Lower leg skin (tissue), 4 donors: ENCODE data around the gene THEM5. TPM values are rescaled to one million over a fixed set of nuclear protein-coding genes. Genes with fewer than 3 reads are reported as not detected.

Experiments
- DNase-seq, 2 donors: peaks; one replicate each; pipeline ENCODE4 v3.0.0-alpha.2; 2019; ENCODE audit warnings: low spot score in 2 of 2
- H3K4me3 ChIP-seq: fragments of 200-600 bp; sonication (generic); 2 replicates; pipeline ENCODE4 v1.5.1; 2017; ENCODE audit warnings: mild to moderate bottlenecking, low read depth; ENCODE audit not compliant: poor library complexity, severe bottlenecking
- POLR2A ChIP-seq, 2 donors: fragments of 450-650 bp; IDR thresholded peaks; one replicate each; pipeline ENCODE4 v1.6.1; 2016 to 2017; ENCODE audit warnings: antibody characterized with exemption in 2 of 2, mild to moderate bottlenecking in 1 of 2, moderate library complexity in 1 of 2
- WGBS, 2 donors: methylation state at CpG; one replicate each; pipeline ENCODE4 v1.1.5; 2018; 5-methylcytosine and 5-hydroxymethylcytosine counted together
- intact Hi-C: fragments of 100-400 bp; cut with DNase I; formaldehyde crosslinking; loops from one replicate; pipeline ENCODE4 v1.15.0; 2023; ENCODE audit warnings: low total_unique reads
- total RNA-seq, 4 donors: library from RNA; depleted of rRNA; stranded (reverse); fragments of >200 nt; gene quantifications; one replicate each; pipeline ENCODE4 v1.1.0, GENCODE V29; 2016
- TF ChIP-seq, protein P1 (sequence below), 3 donors: fragments of 450-650 bp; IDR thresholded peaks; one replicate each; pipeline ENCODE4 v1.5.1; 2016; ENCODE audit warnings: antibody characterized with exemption in 3 of 3, mild to moderate bottlenecking in 3 of 3, moderate library complexity in 2 of 3

Gene THEM5
- total RNA-seq, 4 donors from 2014 or later = 74.4 to 115 (median 88.3) TPM

DNA sequence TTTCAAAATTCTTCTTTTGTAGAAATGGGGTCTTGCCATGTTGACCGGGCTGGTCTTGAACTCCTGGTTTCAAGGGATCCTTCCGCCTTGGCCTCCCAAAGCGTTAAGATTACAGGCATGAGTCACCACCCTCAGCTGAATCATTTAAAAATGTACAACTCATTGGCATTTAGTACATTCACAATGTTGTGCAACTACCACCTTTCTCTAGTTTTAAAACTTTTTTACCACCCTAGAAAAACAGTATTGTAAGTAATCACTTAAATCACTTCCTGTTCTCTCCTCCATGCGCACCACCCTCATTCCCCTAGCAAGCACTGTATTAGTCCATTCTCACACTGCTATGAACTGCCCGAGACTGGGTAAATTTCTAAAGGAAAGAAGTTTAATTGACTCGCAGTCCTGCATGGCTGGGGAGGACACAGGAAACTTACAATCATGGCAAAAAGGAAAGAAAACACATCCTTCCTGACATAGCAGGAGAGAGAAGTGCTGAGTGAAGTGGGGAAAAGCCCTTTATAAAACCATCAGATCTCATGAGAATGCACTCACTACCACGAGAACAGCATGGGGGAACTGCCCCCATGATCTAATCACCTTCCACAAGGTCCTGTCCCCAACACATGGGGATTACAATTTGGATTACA lies 14.4 kb upstream of the THEM5 start:
- no peak for DNase-seq

DNA sequence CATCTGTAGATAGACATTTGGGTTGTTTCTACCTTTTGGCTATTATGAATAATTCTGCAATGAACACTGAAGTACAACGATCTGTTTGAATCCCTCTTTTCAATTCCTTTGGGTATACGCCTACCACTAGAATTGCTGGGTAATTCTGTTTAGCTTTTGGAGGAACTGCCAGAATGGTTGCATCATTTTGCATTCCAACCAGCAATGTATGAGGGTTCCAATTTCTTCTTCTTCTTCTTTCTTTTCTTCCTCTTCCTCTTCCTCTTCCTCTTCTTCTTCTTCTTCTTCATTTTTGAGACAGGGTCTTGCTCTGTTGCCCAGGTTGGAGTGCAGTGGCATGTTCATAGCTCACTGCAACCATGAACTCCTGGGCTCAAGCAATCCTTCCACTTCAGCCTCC lies 13.8 kb upstream of the THEM5 start:
- WGBS, 2 donors = 43 to 57% methylated on average over 2 of the region's 2 CpGs
- no peak for DNase-seq
- H3K4me3 ChIP-seq = no peak overlapping the region
- intact Hi-C loops = no loop called here
- no peak for TF ChIP-seq POLR2A (IDR thresholded peaks at IDR 0.05)
- TF ChIP-seq, protein P1, sequence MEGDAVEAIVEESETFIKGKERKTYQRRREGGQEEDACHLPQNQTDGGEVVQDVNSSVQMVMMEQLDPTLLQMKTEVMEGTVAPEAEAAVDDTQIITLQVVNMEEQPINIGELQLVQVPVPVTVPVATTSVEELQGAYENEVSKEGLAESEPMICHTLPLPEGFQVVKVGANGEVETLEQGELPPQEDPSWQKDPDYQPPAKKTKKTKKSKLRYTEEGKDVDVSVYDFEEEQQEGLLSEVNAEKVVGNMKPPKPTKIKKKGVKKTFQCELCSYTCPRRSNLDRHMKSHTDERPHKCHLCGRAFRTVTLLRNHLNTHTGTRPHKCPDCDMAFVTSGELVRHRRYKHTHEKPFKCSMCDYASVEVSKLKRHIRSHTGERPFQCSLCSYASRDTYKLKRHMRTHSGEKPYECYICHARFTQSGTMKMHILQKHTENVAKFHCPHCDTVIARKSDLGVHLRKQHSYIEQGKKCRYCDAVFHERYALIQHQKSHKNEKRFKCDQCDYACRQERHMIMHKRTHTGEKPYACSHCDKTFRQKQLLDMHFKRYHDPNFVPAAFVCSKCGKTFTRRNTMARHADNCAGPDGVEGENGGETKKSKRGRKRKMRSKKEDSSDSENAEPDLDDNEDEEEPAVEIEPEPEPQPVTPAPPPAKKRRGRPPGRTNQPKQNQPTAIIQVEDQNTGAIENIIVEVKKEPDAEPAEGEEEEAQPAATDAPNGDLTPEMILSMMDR (IDR thresholded peaks at IDR 0.05) = no peak

More for the DNA sequence above, 14.4 kb upstream of the THEM5 start:
- 63 to 64% methylated on average over 7 of the region's 7 CpGs for WGBS, 2 donors
- H3K4me3 ChIP-seq = no peak overlapping the region
- intact Hi-C loops = no loop called here
- TF ChIP-seq, protein P1 (IDR thresholded peaks at IDR 0.05) = no peak
- no peak for TF ChIP-seq POLR2A (IDR thresholded peaks at IDR 0.05)

DNA sequence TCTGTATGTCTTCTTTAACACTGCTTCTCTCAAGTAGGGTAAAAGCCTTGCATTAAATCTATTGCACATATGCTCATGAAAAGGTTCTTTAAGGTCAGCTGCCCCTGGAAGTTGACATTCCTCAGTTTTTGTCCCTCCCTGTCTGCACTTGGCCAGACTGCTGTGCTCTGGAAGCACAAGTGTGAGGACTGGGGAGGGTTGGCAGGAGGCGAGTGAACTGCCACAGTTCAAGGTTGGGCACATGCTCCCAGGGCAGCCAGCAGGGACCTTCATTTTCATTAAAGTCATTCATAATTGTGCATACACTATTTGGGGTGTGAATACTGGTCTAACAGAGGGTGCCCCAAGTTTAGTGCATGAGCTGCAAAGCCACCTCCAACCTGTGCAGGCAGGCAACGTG lies 10.9 kb upstream of the THEM5 start:
- DNase-seq = no peak
- intact Hi-C loops = no loop called here
- TF ChIP-seq, protein P1 (IDR thresholded peaks at IDR 0.05) = no peak
- no peak for TF ChIP-seq POLR2A (IDR thresholded peaks at IDR 0.05)
- H3K4me3 ChIP-seq = no peak overlapping the region
- 21 to 33% methylated on average over 2 of the region's 2 CpGs for WGBS, 2 donors

DNA sequence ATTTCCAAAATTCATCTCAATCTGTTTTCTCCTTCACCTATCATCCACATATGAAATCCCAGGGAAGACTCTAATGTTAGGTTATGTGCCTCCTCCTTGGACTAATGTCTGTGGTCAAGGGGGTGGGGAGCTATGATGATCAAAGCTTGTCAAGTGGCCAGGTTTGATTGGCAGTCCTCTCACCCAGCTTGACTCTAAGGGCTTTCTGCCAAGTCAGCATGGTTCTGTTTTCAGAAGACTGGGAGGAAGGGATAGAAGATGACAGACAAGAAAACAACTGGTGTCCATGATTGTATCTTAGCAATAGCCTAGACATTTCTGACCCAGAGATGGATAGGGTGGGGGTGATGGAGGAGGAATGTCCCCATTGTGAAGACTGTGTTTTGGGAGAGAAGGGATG lies 9.1 kb upstream of the THEM5 start:
- DNase-seq = no peak
- intact Hi-C loops = no loop called here

DNA sequence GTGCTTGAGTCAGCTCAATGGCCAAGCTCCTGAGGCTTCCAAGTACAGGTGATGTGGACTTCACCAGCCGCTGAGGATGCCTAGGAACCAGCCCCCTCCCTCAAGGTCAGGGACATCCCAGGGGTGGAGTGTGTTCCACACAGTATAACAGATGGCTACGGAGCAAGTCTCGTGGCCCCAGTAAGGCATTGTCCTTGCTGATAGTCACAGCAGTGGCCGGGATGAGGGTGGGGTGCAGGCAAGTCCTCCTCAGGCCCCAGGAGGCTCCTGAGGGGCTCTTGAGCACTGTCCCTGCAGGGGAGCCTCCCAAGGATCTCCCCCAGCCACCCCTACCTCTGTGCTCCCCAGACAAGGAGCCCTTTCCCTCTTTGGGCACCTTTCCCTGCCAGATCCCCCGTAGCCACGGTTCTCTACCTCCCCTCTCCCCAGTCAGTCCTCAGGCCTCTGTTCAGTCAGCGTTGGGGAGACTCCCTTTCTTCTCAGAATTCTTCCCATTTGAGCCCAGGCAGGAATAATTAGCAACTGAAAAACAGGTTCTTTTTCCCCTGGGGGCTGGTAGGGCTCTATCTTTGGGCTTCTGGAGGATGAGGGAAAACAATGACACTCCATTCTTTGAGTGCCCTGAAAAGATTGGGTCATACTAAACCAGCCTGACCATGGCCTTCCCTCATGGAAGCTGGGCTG lies 7.1 kb upstream of the THEM5 start:
- no peak overlapping the region for H3K4me3 ChIP-seq
- intact Hi-C loops = no loop called here
- no peak for TF ChIP-seq POLR2A (IDR thresholded peaks at IDR 0.05)
- TF ChIP-seq, protein P1 (IDR thresholded peaks at IDR 0.05) = no peak
- 63 to 66% methylated on average over 6 to 7 of the region's 7 CpGs for WGBS, 2 donors
- DNase-seq = no peak

More for the DNA sequence above, 9.1 kb upstream of the THEM5 start:
- no peak for TF ChIP-seq POLR2A (IDR thresholded peaks at IDR 0.05)
- TF ChIP-seq, protein P1 (IDR thresholded peaks at IDR 0.05) = no peak
- H3K4me3 ChIP-seq = no peak overlapping the region
